ENCODE measurements around the gene DZIP3.

DZIP3 gene

DNA sequence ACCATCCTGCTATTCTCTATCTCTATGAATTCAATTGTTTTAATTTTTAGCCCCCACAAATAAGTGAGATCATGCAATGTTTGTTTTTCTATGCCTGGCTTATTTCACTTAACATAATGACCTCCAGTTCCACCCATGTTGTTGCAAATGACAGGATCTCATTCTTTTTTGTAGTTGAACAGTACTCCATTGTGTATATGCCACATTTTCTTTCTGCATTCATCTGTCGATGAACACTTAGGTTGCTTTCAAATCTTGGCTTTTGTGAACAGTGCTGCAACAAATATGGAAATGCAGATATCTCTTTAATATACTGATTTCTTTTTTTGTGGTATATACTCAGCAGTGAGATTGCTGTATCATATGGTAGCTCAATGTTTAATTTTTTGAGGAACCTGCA is 108.9 kb downstream of the DZIP3 start:
- no peak for DNase-seq

DNA sequence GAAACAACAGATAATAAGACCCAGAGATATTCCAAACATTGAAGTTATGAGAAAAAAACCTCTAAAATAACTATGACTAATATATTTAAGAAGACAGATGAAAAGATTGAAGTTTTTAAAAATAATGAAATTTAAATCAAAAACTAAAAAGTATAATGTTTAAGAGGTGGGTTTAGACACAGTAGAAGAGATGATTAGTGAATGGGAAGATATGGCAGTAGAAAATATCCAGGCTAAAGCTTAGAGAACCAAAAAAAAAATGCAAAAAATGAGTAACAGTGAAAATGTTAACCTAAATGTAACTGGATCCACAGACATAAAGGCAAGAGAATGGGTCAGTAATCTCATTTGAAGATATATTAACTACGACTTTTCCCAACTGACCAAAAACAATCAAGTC is 115.5 kb downstream of the DZIP3 start:
- DNase-seq, result no peak

DNA sequence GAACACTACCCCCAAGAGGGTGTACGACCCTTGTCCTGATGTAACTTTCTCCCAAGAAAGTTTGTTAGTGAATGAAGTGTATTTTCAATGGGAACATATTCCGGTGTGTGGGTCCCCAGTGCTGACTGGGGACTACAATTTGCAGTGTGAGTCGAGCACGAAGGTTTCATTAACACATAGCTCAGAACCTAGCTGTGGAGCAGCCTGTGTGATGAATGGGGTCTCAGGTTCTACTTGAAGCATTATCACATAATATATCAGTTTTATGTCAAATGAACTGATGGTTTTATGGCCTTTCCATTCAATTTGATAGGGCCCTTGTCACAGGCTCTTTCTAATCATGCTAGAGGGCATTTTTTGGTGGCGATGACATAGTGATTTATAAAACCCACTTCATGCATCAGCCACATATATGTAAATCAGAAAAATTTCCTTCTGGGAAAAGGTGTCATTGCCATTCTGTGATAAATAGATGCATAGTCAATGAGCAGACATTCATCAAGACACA is 123.5 kb downstream of the DZIP3 start:
- no peak for DNase-seq

DNA sequence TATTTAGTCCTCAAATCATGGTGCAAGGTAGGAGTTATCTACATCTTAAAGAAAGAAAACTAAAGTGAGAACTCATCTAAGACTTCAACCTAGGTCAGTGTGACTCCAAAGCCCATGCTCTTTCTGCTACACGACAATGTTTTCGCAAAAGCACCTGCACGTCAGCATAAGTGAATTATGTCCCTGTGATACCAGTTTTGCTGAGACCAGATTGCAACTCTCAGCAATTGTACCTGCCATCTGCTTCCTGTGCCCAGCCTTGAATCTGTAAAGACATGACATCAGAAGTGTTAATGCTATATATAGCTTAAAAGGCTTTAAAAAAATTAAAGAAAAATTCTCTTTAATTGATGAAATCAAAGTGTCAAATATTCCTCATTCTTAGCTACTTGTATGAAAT is 124.3 kb downstream of the DZIP3 start:
- no peak for DNase-seq

DNA sequence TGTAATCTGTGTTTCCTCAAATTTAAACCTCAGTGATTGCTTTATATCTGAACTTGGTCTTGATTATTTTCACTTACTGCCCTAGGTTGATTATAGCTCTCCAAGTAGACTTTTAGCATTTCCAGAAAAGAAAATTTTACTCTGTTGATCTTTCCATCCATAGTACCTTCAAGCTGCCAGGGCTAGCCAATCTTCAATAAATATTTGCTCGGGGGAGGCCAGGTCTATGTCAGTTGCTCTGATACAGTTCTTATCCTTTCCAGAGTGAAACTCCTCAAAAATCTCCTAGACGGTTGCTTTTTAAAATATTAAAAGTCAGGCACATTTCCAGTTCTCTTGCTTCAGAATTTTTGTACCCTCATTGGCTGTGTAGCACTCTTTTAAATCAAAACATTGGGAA is 128.9 kb downstream of the DZIP3 start:
- DNase-seq, result no peak

DNA sequence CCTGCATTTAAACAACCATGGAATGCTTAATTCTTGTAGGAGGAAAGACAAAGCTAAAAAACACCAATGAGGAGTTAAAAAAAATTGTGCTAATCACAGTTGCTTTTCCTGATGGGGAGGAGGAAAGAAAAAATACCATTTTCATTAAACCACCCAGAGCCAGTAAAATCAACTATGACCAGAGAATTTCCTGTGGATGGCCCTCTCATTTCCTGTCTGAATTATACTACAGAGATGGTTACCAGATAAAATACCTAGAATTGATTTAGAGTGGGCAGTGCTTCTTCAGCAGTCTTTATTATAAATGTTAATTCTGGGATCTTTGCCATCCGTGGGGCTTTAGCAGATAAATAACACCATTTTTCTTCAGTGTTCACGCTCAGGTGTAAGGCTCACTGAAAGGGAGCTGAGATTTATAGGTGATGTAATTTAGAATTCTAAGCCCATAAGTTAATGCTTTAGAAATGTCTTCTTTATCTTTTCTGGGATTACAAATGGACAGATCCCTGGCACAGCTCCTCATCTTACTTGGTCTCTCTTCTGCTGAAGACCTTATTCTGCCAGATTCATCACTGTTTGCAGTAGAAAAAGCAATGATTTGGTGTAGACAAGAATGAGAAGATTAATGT is 129.8 kb downstream of the DZIP3 start:
- DNase-seq, result no peak

DNA sequence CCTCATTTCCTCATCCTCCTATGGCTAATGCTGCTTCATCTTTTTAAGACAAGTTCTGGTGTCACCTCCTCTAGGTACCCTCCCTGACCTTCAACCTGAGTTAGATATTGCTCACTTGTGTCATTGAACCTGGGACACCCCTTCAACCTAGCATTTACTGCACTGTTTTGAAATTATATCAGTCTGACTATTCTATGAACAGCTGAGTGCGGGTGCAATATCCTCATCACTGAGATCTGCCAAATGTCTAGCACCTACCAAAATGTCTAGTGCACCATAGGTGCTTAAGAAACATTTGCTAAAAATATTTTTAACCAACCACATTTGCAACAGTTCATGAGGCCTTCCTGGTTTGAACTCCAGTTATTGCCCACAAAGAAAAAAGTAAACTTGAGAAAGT is 133.2 kb downstream of the DZIP3 start:
- DNase-seq, result no peak

DNA sequence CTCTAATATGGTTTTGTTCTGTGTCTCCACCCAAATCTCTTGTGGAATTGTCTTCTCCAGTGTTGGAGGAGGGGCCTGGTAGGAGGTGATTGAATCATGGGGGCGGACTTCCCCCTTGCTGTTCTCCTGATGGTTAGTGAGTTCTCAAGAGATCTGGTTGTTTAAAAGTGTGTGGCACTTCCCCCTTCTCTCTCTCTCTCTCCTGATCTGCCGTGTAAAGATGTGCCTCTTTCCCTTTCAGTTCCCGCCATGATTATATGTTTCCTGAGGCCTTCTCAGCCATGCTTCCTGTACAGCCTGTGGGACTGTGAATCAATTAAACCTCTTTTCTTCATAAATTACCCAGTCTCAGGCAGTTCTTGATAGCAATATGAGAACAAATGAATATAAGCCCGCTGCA is 134.6 kb downstream of the DZIP3 start:
- no peak for DNase-seq

DNA sequence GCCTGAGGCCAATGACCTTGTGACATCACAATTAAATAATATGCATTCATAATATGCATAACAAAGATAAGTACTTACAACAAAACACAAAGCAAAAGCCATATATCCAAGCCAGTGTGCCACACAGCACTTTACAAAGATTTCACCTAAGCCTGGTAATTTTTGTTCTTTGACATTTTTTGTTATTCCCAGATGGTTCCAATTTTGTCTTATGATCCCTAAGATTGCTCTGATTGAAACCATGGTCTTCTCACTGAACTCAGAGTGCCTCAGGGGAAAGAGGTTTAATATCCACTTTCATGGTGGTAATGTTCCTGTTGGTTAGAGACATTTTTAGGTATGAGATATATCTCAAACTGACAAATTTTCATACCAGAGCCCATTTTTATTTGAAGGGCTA is 138.6 kb downstream of the DZIP3 start:
- no peak for DNase-seq

DNA sequence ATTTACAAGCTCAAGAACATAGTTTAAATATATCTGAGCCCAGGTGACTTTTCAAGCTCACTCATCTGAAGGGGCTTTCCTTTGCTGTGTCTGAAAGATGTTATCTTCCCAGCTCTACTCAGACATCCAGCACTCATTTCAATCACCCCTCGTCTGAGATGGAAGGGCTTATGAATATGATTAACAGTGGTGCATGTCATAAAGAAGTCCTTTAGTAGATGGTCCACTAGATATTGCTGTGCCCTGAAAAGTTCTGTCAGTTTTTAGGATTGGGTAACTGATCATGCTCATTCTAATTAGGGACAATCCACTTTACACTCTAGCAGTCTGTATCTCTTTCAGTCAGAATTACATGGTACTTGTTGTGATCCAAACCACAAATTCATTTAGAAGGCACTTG is 139.4 kb downstream of the DZIP3 start:
- DNase-seq, result no peak

DNA sequence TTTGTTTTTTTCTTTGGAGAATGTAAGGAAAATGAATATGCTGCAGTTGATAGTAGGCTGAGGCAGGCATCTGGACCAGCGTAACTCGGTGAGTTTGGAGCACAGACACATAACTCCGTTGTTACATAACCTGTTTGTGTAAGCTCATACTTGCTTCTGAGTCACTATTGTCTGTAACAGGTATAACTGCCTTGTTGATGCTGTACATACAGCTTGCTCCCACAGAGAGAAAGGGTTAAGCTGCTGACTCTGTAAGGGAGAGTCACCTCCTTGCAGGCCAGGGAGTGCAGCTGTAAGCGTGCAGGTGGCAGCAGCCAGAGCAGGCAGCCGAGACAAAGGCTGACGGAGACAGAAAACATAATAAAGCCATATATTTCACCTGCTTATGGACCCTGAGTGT is 147.3 kb downstream of the DZIP3 start:
- no peak for DNase-seq

DNA sequence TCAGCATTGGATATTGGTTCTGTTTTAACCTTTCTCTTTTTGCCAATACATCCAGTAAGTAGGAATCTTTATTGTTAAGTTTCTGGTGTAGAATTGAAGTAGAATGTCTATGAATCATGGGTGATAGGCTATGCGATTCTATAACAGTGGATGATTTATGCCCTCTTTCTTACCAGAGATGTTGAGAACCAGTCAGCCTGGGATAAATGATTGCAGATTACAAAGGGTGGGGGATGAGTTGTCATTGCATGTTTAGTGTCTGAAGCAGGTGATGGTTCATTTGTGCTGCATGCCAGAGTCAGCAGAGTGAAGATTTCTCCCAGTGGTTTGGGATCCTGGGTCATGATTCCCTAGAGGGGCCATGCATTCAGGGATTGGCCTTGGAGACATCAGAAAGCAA is 153.4 kb downstream of the DZIP3 start:
- DNase-seq, result no peak
